A673 (cell line): ENCODE measurements around the gene P2RY14.

ENCODE experiments used
- CTCF ChIP-seq: fragments of 300-800, 200-600 bp; sonication (generic); conservative IDR thresholded peaks from 2 replicates; pipeline ENCODE4 v1.5.1; 2017; ENCODE audit warnings: low read depth, mild to moderate bottlenecking, antibody characterized with exemption, low read length, moderate library complexity, mixed read lengths
- EZH2 ChIP-seq: fragments of 200-600 bp; sonication (generic); IDR thresholded peaks from 2 replicates; pipeline ENCODE4 v1.6.1; 2017; ENCODE audit warnings: borderline replicate concordance, low read depth, mild to moderate bottlenecking, mixed read lengths, antibody characterized with exemption, low read length; ENCODE audit not compliant: poor library complexity, severe bottlenecking

GRCh38 chr3:151267066-151267465, 11.3 kb downstream of the P2RY14 start:
- TF ChIP-seq CTCF (no peak), EZH2 (no peak)
